ENCODE measurements around the gene SCLT1. TPM values are rescaled to one million over a fixed set of nuclear protein-coding genes. Genes with fewer than 3 reads are reported as not detected.

The SCLT1 gene
- total and polyA plus RNA-seq, 2 of the 8 experiments (the other 6 are each of a cell fraction or from before 2014, with no cell fraction given): 4.8 to 13.1 TPM

DNA sequence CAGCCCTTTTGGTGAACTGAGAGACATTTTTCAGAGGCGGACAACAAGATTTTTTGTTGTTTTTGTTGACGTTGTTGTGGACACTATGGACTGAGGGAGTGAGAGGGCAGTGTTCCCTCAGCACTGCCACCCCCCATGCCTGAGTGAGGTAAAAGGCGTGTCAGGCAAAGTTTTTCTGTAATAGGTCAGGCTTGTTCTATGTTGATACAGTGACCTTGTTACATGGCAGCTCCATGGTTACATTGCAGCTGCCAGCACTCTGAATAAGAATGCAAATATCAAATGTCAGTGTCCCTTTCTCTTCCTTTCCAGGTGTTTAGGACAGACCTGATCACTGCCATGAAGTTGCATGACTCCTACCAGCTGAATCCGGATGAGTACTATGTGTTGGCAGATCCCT lies 247.3 kb downstream of the SCLT1 start (continued):
- TF ChIP-seq CREB1 (IDR thresholded peaks at IDR 0.05): no peak
- no peak for TF ChIP-seq POLR2AphosphoS5 (IDR thresholded peaks at IDR 0.05; ENCODE audit: low read depth, low read length)
- TF ChIP-seq SUZ12 (IDR thresholded peaks at IDR 0.05; ENCODE audit: low read length): no peak
- TF ChIP-seq PHF8 (conservative IDR thresholded peaks at IDR 0.05; ENCODE audit: low read depth, low read length): no peak
- no peak for TF ChIP-seq YY1 (IDR thresholded peaks at IDR 0.05; ENCODE audit: low read depth, low read length)
- TF ChIP-seq CHD1 (IDR thresholded peaks at IDR 0.05; ENCODE audit: low read depth, low read length): no peak

Measured in H1 (cell line).